ENCODE results near the gene VANGL2.

Gene VANGL2

GRCh38 chr1:160410406-160411005 is 10.1 kb downstream of the VANGL2 start:
- DNase-seq (ENCODE audit: insufficient read length, low spot score), result no peak
- TF ChIP-seq PAX5 (IDR thresholded peaks at IDR 0.05; ENCODE audit: insufficient read depth, low read length, severe bottlenecking) (no peak), TAF1 (IDR thresholded peaks at IDR 0.05; ENCODE audit: low read depth, low read length) (no peak), POLR2A (IDR thresholded peaks at IDR 0.05; ENCODE audit: low read depth, low read length) (no peak), SPI1 (IDR thresholded peaks at IDR 0.05; ENCODE audit: low read depth, low read length) (no peak), POLR2AphosphoS5 (IDR thresholded peaks at IDR 0.05; ENCODE audit: low read depth, low read length) (no peak), POU2F2 (IDR thresholded peaks at IDR 0.05; ENCODE audit: low read depth, low read length) (no peak)
- no peak for FAIRE-seq

- DNase-seq (ENCODE audit: insufficient read length, low spot score) (no peak), FAIRE-seq (no peak)
- TF ChIP-seq POU2F2 (IDR thresholded peaks at IDR 0.05; ENCODE audit: low read depth, low read length) (no peak), POLR2AphosphoS5 (IDR thresholded peaks at IDR 0.05; ENCODE audit: low read depth, low read length) (no peak), PAX5 (IDR thresholded peaks at IDR 0.05; ENCODE audit: insufficient read depth, low read length, severe bottlenecking) (no peak), POLR2A (IDR thresholded peaks at IDR 0.05; ENCODE audit: low read depth, low read length) (no peak), TAF1 (IDR thresholded peaks at IDR 0.05; ENCODE audit: low read depth, low read length) (no peak), SPI1 (IDR thresholded peaks at IDR 0.05; ENCODE audit: low read depth, low read length) (no peak)
Observed at GRCh38 chr1:160411271-160412027, 11.1 kb downstream of the VANGL2 start.

GRCh38 chr1:160412028-160412362 is 11.6 kb downstream of the VANGL2 start:
- no peak for DNase-seq (ENCODE audit: insufficient read length, low spot score)
- FAIRE-seq, result no peak
- no peak for TF ChIP-seq POLR2AphosphoS5 (IDR thresholded peaks at IDR 0.05; ENCODE audit: low read depth, low read length)
- TF ChIP-seq TAF1 (IDR thresholded peaks at IDR 0.05; ENCODE audit: low read depth, low read length), result no peak
- no peak for TF ChIP-seq POU2F2 (IDR thresholded peaks at IDR 0.05; ENCODE audit: low read depth, low read length)
- no peak for TF ChIP-seq SPI1 (IDR thresholded peaks at IDR 0.05; ENCODE audit: low read depth, low read length)
- TF ChIP-seq PAX5 (IDR thresholded peaks at IDR 0.05; ENCODE audit: insufficient read depth, low read length, severe bottlenecking), result no peak
- no peak for TF ChIP-seq POLR2A (IDR thresholded peaks at IDR 0.05; ENCODE audit: low read depth, low read length)

- no peak for DNase-seq (ENCODE audit: insufficient read length, low spot score)
- no peak for TF ChIP-seq PAX5 (IDR thresholded peaks at IDR 0.05; ENCODE audit: insufficient read depth, low read length, severe bottlenecking)
- no peak for TF ChIP-seq POLR2AphosphoS5 (IDR thresholded peaks at IDR 0.05; ENCODE audit: low read depth, low read length)
- no peak for TF ChIP-seq SPI1 (IDR thresholded peaks at IDR 0.05; ENCODE audit: low read depth, low read length)
- TF ChIP-seq TAF1 (IDR thresholded peaks at IDR 0.05; ENCODE audit: low read depth, low read length), result no peak
- TF ChIP-seq POLR2A (IDR thresholded peaks at IDR 0.05; ENCODE audit: low read depth, low read length), result no peak
- no peak for TF ChIP-seq POU2F2 (IDR thresholded peaks at IDR 0.05; ENCODE audit: low read depth, low read length)
- FAIRE-seq, result no peak
Observed at GRCh38 chr1:160413716-160414115, 13.4 kb downstream of the VANGL2 start.

GRCh38 chr1:160414881-160415280 is 14.5 kb downstream of the VANGL2 start:
- DNase-seq (ENCODE audit: insufficient read length, low spot score) (no peak), FAIRE-seq (peak; percentile 41)
- no peak for TF ChIP-seq POU2F2 (IDR thresholded peaks at IDR 0.05; ENCODE audit: low read depth, low read length)
- no peak for TF ChIP-seq SPI1 (IDR thresholded peaks at IDR 0.05; ENCODE audit: low read depth, low read length)
- TF ChIP-seq POLR2AphosphoS5 (IDR thresholded peaks at IDR 0.05; ENCODE audit: low read depth, low read length), result no peak
- TF ChIP-seq PAX5 (IDR thresholded peaks at IDR 0.05; ENCODE audit: insufficient read depth, low read length, severe bottlenecking), result no peak
- TF ChIP-seq TAF1 (IDR thresholded peaks at IDR 0.05; ENCODE audit: low read depth, low read length), result no peak
- no peak for TF ChIP-seq POLR2A (IDR thresholded peaks at IDR 0.05; ENCODE audit: low read depth, low read length)

GRCh38 chr1:160415696-160416290 is 15.4 kb downstream of the VANGL2 start:
- FAIRE-seq, result no peak
- DNase-seq (ENCODE audit: insufficient read length, low spot score), result no peak
- no peak for TF ChIP-seq PAX5 (IDR thresholded peaks at IDR 0.05; ENCODE audit: insufficient read depth, low read length, severe bottlenecking)
- no peak for TF ChIP-seq POLR2A (IDR thresholded peaks at IDR 0.05; ENCODE audit: low read depth, low read length)
- no peak for TF ChIP-seq TAF1 (IDR thresholded peaks at IDR 0.05; ENCODE audit: low read depth, low read length)
- TF ChIP-seq SPI1 (IDR thresholded peaks at IDR 0.05; ENCODE audit: low read depth, low read length), result no peak
- no peak for TF ChIP-seq POLR2AphosphoS5 (IDR thresholded peaks at IDR 0.05; ENCODE audit: low read depth, low read length)
- TF ChIP-seq POU2F2 (IDR thresholded peaks at IDR 0.05; ENCODE audit: low read depth, low read length), result no peak

GRCh38 chr1:160416369-160416768 is 16.0 kb downstream of the VANGL2 start:
- peak; percentile 52 for FAIRE-seq

GRCh38 chr1:160418483-160418882 is 18.1 kb downstream of the VANGL2 start:
- no peak for DNase-seq (ENCODE audit: insufficient read length, low spot score)
- no peak for FAIRE-seq
- TF ChIP-seq POLR2AphosphoS5 (IDR thresholded peaks at IDR 0.05; ENCODE audit: low read depth, low read length), result no peak
- TF ChIP-seq POU2F2 (IDR thresholded peaks at IDR 0.05; ENCODE audit: low read depth, low read length), result no peak
- TF ChIP-seq POLR2A (IDR thresholded peaks at IDR 0.05; ENCODE audit: low read depth, low read length), result no peak
- TF ChIP-seq PAX5 (IDR thresholded peaks at IDR 0.05; ENCODE audit: insufficient read depth, low read length, severe bottlenecking), result no peak
- TF ChIP-seq TAF1 (IDR thresholded peaks at IDR 0.05; ENCODE audit: low read depth, low read length), result no peak
- no peak for TF ChIP-seq SPI1 (IDR thresholded peaks at IDR 0.05; ENCODE audit: low read depth, low read length)

More at GRCh38 chr1:160416369-160416768, 16.0 kb downstream of the VANGL2 start:
- TF ChIP-seq POLR2A (IDR thresholded peaks at IDR 0.05; ENCODE audit: low read depth, low read length) (no peak), POU2F2 (IDR thresholded peaks at IDR 0.05; ENCODE audit: low read depth, low read length) (no peak), TAF1 (IDR thresholded peaks at IDR 0.05; ENCODE audit: low read depth, low read length) (no peak), PAX5 (IDR thresholded peaks at IDR 0.05; ENCODE audit: insufficient read depth, low read length, severe bottlenecking) (no peak), POLR2AphosphoS5 (IDR thresholded peaks at IDR 0.05; ENCODE audit: low read depth, low read length) (no peak), SPI1 (IDR thresholded peaks at IDR 0.05; ENCODE audit: low read depth, low read length) (no peak)
- no peak for DNase-seq (ENCODE audit: insufficient read length, low spot score)

All from GM12891 (cell line).